HepG2 (cell line): ENCODE results near the gene MYORG. TPM values are rescaled to one million over a fixed set of nuclear protein-coding genes. Genes with fewer than 3 reads are reported as not detected.
A peak's percentile ranks its signal among the peaks of the same experiment; 100 is the strongest.

Experiments
- ATF7 ChIP-seq, 2 experiments: fragments of 450-650 bp in 1 of 2; sonication (generic) in 1 of 2; formaldehyde crosslinking in 1 of 2; IDR thresholded peaks; 2 replicates each; pipeline versions ENCODE4 v1.4.0 to v1.6.1; 2016 to 2020; ENCODE audit warnings: antibody characterized with exemption in 1 of 2, mild to moderate bottlenecking in 1 of 2, missing genetic modification reagents in 1 of 2
- BRD4 ChIP-seq: sonication (generic); formaldehyde crosslinking; IDR thresholded peaks from 2 replicates; pipeline ENCODE4 v1.4.0; 2020; ENCODE audit warnings: missing genetic modification reagents
- CEBPG ChIP-seq: IDR thresholded peaks from 2 replicates; pipeline ENCODE4 v1.6.1; 2016
- CREBL2 ChIP-seq: sonication (generic); formaldehyde crosslinking; IDR thresholded peaks from 2 replicates; pipeline ENCODE4 v1.8.1; 2023; ENCODE audit warnings: missing genetic modification reagents, mild to moderate bottlenecking, borderline replicate concordance
- ISL2 ChIP-seq: sonication (generic); formaldehyde crosslinking; IDR thresholded peaks from 2 replicates; pipeline ENCODE4 v1.5.0; 2020; ENCODE audit warnings: missing genetic modification reagents
- KDM6A ChIP-seq: IDR thresholded peaks from 2 replicates; pipeline ENCODE4 v1.6.1; 2016; ENCODE audit warnings: low read depth
- PHF20 ChIP-seq: sonication (generic); formaldehyde crosslinking; IDR thresholded peaks from 2 replicates; pipeline ENCODE4 v1.5.0; 2020; ENCODE audit warnings: mild to moderate bottlenecking, missing genetic modification reagents
- RFXAP ChIP-seq: sonication (generic); formaldehyde crosslinking; IDR thresholded peaks from 2 replicates; pipeline ENCODE4 v1.4.0; 2020; ENCODE audit warnings: missing genetic modification reagents, borderline replicate concordance
- SOX6 ChIP-seq, 2 experiments: fragments of 450-650 bp in 1 of 2; sonication (generic) in 1 of 2; formaldehyde crosslinking in 1 of 2; IDR thresholded peaks; 2 replicates each; pipeline versions ENCODE4 v1.4.0 to v1.6.1; 2017 to 2020; ENCODE audit warnings: antibody characterized with exemption in 1 of 2, mild to moderate bottlenecking in 1 of 2, missing genetic modification reagents in 1 of 2
- ZBTB21 ChIP-seq: sonication (generic); formaldehyde crosslinking; IDR thresholded peaks from 2 replicates; pipeline ENCODE4 v1.4.0; 2020; ENCODE audit warnings: missing genetic modification reagents
- ZBTB39 ChIP-seq: sonication (generic); formaldehyde crosslinking; IDR thresholded peaks from 2 replicates; pipeline ENCODE4 v1.5.0; 2020; ENCODE audit warnings: missing genetic modification reagents
- ZNF296 ChIP-seq: sonication (generic); formaldehyde crosslinking; conservative IDR thresholded peaks from 2 replicates; pipeline ENCODE4 v1.5.0; 2020; ENCODE audit warnings: mild to moderate bottlenecking, missing genetic modification reagents
- ZNF451 ChIP-seq: sonication (generic); formaldehyde crosslinking; IDR thresholded peaks from 2 replicates; pipeline ENCODE4 v1.5.0; 2020; ENCODE audit warnings: mild to moderate bottlenecking, missing genetic modification reagents
- ZNF496 ChIP-seq: sonication (generic); formaldehyde crosslinking; IDR thresholded peaks from 2 replicates; pipeline ENCODE4 v1.8.1; 2023; ENCODE audit warnings: mild to moderate bottlenecking, moderate library complexity, missing genetic modification reagents; ENCODE audit not compliant: insufficient replicate concordance
- ZNF577 ChIP-seq: sonication (generic); formaldehyde crosslinking; IDR thresholded peaks from 2 replicates; pipeline ENCODE4 v1.4.0; 2020; ENCODE audit warnings: mild to moderate bottlenecking, low read depth, missing genetic modification reagents, borderline replicate concordance
- ZNF75D ChIP-seq: sonication (generic); formaldehyde crosslinking; IDR thresholded peaks from 2 replicates; pipeline ENCODE4 v1.8.1; 2023; ENCODE audit warnings: missing genetic modification reagents, mild to moderate bottlenecking, borderline replicate concordance
- polyA plus RNA-seq, 8 experiments: library from polyadenylated mRNA; depleted of rRNA in 3 of 8; stranded (reverse) in 7 of 8; unstranded in 1 of 8; fragments of >200 nt; fragmentation: Illumina TruSeq in 4 of 8; extraction: Trizol in 4 of 8; gene quantifications; 2 replicates each; pipeline versions ENCODE4 v1.2.1 to v1.2.3, GENCODE V29; 2011 to 2016; ENCODE audit warnings: low read depth in 4 of 8, missing spikeins in 1 of 8, mixed read lengths in 1 of 8; ENCODE audit not compliant: insufficient read depth in 1 of 8
- total RNA-seq, 5 experiments: library from RNA; depleted of rRNA; stranded (reverse); fragments of >200 nt; fragmentation: Illumina TruSeq; extraction: Trizol; gene quantifications; 2 replicates each; pipeline ENCODE4 v1.2.3, GENCODE V29; 2016; ENCODE audit warnings: low read depth in 1 of 5
- TF ChIP-seq, protein P1 (sequence below): sonication (generic); formaldehyde crosslinking; IDR thresholded peaks from 2 replicates; pipeline ENCODE4 v1.4.0; 2020; ENCODE audit warnings: missing genetic modification reagents, borderline replicate concordance
- TF ChIP-seq, protein P2 (sequence below): sonication (generic); formaldehyde crosslinking; IDR thresholded peaks from 2 replicates; pipeline ENCODE4 v1.9.0; 2021; ENCODE audit warnings: missing genetic modification reagents, borderline replicate concordance
- TF ChIP-seq, protein P3 (sequence below): sonication (generic); formaldehyde crosslinking; IDR thresholded peaks from 2 replicates; pipeline ENCODE4 v1.4.0; 2020; ENCODE audit warnings: mild to moderate bottlenecking, missing genetic modification reagents

MYORG gene
- total and polyA plus RNA-seq, 2 of the 13 experiments (the other 11 are each of a cell fraction or from before 2014, with no cell fraction given): 11.1 to 22.4 TPM

DNA sequence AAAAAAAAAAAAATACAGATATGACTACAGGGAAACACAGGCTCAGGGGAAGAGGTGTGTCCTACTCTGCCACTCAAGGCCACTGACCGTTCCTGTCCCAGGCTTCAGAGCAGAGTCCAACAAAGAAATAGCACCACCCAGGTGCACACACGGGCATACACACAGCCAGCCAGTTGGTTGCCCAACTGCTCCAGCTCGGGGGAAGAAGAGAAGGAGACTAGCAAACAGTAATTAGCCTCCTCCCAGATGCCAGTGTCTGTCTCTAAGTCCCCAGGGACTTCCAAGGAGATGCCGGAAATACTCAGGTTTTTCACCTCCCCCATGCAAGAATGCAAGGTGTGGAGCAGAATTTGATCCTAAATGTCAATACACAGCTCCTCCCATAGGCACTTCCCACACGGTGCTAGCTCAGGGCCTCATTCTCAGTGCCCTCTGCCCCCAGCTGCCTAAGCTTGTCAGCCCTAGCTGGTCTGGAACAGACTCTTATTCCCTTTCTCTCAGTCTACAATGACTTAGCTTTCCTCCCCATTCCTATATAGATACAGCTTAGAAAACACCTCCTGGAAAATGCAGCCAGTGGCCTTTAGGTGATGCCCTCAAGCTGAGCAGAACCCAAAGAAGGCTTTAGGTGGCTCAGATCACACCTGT is 1.7 kb downstream of the MYORG start (continued):
- TF ChIP-seq CEBPG (CRISPR knock-in tag) (peak; percentile 92), BRD4 (no peak), SOX6 (IDR thresholded peaks at IDR 0.05) (no peak), SOX6 (CRISPR knock-in tag; IDR thresholded peaks at IDR 0.05) (peak; percentile 84), ZNF296 (CRISPR knock-in tag) (no peak), ZBTB21 (CRISPR knock-in tag) (peak; percentile 18; the same call in 1 of the 2 replicates), ZNF451 (CRISPR knock-in tag) (no peak), ZNF577 (CRISPR knock-in tag) (no peak), ZNF496 (CRISPR knock-in tag) (no peak), ZNF75D (CRISPR knock-in tag) (no peak), KDM6A (peak; percentile 79), ZBTB39 (CRISPR knock-in tag) (no peak), ISL2 (CRISPR knock-in tag) (no peak), RFXAP (CRISPR knock-in tag) (no peak), CREBL2 (CRISPR knock-in tag) (no peak), ATF7 (IDR thresholded peaks at IDR 0.05) (0 out of 2 replicates have a peak, but pooled peaks have one; percentile 7), ATF7 (CRISPR knock-in tag; IDR thresholded peaks at IDR 0.05) (0 out of 2 replicates have a peak, but pooled peaks have one; percentile 52), PHF20 (CRISPR knock-in tag) (no peak; the same call in 1 of the 2 replicates)
- TF ChIP-seq, protein P1, sequence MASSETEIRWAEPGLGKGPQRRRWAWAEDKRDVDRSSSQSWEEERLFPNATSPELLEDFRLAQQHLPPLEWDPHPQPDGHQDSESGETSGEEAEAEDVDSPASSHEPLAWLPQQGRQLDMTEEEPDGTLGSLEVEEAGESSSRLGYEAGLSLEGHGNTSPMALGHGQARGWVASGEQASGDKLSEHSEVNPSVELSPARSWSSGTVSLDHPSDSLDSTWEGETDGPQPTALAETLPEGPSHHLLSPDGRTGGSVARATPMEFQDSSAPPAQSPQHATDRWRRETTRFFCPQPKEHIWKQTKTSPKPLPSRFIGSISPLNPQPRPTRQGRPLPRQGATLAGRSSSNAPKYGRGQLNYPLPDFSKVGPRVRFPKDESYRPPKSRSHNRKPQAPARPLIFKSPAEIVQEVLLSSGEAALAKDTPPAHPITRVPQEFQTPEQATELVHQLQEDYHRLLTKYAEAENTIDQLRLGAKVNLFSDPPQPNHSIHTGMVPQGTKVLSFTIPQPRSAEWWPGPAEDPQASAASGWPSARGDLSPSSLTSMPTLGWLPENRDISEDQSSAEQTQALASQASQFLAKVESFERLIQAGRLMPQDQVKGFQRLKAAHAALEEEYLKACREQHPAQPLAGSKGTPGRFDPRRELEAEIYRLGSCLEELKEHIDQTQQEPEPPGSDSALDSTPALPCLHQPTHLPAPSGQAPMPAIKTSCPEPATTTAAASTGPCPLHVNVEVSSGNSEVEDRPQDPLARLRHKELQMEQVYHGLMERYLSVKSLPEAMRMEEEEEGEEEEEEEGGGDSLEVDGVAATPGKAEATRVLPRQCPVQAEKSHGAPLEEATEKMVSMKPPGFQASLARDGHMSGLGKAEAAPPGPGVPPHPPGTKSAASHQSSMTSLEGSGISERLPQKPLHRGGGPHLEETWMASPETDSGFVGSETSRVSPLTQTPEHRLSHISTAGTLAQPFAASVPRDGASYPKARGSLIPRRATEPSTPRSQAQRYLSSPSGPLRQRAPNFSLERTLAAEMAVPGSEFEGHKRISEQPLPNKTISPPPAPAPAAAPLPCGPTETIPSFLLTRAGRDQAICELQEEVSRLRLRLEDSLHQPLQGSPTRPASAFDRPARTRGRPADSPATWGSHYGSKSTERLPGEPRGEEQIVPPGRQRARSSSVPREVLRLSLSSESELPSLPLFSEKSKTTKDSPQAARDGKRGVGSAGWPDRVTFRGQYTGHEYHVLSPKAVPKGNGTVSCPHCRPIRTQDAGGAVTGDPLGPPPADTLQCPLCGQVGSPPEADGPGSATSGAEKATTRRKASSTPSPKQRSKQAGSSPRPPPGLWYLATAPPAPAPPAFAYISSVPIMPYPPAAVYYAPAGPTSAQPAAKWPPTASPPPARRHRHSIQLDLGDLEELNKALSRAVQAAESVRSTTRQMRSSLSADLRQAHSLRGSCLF: no peak
- TF ChIP-seq, protein P2, sequence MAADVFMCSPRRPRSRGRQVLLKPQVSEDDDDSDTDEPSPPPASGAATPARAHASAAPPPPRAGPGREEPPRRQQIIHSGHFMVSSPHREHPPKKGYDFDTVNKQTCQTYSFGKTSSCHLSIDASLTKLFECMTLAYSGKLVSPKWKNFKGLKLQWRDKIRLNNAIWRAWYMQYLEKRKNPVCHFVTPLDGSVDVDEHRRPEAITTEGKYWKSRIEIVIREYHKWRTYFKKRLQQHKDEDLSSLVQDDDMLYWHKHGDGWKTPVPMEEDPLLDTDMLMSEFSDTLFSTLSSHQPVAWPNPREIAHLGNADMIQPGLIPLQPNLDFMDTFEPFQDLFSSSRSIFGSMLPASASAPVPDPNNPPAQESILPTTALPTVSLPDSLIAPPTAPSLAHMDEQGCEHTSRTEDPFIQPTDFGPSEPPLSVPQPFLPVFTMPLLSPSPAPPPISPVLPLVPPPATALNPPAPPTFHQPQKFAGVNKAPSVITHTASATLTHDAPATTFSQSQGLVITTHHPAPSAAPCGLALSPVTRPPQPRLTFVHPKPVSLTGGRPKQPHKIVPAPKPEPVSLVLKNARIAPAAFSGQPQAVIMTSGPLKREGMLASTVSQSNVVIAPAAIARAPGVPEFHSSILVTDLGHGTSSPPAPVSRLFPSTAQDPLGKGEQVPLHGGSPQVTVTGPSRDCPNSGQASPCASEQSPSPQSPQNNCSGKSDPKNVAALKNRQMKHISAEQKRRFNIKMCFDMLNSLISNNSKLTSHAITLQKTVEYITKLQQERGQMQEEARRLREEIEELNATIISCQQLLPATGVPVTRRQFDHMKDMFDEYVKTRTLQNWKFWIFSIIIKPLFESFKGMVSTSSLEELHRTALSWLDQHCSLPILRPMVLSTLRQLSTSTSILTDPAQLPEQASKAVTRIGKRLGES (CRISPR knock-in tag): no peak
- TF ChIP-seq, protein P3, sequence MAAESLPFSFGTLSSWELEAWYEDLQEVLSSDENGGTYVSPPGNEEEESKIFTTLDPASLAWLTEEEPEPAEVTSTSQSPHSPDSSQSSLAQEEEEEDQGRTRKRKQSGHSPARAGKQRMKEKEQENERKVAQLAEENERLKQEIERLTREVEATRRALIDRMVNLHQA: no peak
